GM18909 (cell line): ENCODE measurements around the gene CLEC20A.

Source experiments
- ATAC-seq: cut with Tn5 transposase; IDR thresholded peaks from one replicate; pipeline ENCODE4 v1.9.1; 2021; ENCODE audit warnings: mild to moderate bottlenecking; ENCODE audit not compliant: unreplicated experiment, poor library complexity

CLEC20A gene

DNA sequence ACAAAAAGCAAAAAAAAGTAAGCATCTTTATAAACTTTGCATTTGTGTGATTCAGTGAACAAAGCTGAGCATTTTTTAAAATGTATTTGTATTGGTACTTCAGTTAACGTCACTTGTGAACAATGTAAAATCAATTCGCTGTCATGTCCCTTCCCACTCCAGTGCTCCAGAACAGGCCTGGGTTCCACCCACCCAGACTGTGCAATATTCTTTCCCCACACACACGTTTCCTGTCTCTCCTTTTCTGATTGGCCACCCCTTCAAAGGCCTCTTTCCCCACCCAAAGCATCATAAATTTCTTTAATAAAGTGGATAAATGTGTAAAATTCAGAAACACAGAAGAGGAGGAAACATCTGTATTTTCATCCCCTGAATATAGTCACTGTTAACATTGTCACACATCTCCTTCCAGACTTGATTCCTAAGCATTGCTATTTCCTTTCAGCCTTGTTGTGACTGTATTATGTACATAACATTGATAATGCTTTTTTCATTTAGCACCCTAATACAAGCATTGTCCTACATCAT lies 12.0 kb downstream of the CLEC20A start:
- no peak for ATAC-seq

DNA sequence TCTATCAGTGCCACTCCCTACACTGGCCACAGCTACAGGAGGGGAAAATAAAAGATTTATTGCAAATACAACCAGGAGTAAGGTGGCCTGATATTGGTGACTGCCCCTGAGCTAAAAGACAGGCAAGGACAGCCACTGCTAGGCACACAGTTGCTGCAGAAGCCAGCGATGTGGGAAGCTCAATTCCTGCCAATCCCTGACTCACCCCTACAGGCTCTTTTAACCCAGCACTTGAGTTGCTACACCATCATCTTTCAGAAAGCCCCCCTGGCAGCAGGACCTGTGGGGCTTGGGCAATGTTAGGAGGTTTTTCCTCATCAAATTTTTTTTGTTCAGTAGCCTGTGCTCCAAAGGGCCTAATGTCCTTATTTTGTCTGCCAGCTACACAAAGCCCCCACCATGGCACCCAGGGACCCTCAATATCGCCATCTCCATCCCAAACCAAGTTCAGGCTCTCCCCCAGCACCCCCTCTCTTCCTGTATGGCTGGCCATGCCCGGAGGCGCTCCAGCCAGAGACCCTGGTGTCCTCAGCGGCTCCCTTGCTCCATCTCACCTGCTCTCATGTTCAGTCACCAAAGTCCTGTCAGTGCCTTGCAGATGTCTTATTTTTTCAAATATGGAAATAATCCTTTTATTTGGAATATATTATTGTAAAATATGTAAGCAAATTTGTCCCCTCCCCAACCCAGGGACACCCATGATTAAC lies 13.4 kb downstream of the CLEC20A start:
- no peak for ATAC-seq

DNA sequence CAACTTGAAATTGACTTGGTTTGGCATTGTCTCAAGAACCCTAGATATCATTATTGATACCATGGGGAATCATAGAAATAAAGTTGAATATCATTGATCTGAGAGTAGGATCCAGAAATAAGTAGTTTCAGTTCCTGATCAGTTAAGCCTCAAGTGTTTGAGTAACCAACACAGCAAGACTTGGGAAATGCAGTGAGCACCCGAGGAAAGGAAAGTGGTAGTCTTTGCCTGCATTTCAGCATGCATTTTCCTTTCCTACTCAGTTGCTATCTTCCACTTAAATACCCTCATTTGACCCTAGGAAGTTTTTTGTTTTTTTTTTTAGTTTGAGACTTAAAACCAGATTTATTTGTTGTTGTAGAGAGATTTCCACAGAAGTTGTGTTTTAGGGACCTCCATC lies 18.9 kb downstream of the CLEC20A start:
- no peak for ATAC-seq

DNA sequence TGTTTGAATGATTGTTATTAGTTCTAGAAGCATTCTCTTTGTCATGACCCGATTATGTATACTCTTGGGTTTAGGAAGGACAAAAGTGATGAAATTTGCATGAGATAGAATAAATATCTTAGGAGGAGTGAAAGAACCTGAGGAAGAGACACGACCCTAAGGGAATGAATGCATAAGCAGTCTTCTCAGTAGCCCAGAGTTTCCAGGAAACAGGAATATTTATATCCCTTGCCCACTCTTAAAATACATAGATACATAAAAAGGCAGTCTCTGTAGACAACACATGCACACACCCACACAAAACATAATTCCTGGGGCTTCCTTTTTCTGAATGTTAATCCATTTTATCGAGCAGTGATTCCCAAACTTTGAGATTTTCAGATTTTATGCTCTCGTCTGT lies 19.4 kb downstream of the CLEC20A start:
- no peak for ATAC-seq

DNA sequence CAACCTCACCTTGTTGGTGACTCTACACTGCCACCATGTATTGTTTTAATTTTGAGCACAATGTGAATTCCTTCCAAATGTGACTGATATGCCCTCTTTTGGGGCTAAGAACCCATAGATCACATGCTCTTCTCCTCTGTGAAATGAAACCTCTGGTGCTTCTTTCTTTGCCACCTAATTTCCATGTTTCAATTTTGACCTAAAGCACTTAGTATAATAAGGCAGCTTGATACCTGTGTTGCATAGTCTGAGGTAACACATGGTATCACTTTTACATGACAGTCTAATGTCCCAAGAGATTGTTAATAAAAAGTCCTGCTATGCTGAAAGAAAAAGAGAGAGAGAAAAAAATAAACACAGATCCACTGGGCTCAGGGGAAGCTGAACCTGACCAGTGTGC lies 24.2 kb downstream of the CLEC20A start:
- no peak for ATAC-seq

DNA sequence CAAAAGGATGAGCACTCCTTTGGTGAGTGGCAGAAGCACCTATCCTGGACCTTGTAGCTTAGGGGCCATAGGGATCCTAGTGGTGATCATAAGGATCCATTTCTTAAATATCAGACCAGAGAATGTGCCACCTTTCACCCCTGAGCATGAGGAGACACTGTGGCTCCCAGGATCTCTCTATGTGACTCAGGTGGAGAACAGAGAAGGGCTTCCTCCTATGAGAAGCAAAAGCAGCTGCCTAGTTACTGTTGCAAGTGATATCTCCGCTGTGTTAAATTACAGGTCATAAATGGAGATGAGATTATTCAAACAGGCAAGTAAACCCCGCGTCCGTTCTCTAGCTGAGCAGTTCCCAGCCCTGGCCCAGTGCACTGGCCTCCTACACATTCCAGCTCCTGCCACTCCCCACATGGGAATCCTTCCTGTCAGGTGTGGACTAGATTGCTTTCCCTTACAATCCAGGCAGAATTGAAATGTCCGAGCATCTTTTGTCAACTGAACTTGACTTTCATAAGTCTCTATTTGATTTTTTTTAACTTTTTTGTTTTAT lies 26.3 kb downstream of the CLEC20A start:
- ATAC-seq = no peak

DNA sequence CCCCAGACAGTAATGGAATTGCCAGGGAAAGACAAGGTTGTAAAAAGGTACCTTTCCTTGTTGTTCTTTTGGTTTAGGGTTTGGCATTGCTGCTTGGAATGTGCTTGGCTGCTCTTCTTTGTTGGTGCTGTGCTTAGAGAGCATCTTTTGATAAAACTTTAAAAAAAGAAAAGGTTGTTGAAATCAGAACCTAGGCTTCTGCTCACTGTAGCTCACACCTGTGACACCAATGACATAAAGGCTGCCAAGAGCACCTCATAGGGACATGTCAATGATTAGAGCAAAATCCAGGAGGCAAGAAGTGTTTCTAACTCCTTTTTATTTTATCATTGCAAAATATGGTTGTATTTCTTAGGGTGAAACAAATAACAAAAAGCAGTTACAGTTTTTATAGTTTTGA lies 28.9 kb downstream of the CLEC20A start:
- no peak for ATAC-seq

DNA sequence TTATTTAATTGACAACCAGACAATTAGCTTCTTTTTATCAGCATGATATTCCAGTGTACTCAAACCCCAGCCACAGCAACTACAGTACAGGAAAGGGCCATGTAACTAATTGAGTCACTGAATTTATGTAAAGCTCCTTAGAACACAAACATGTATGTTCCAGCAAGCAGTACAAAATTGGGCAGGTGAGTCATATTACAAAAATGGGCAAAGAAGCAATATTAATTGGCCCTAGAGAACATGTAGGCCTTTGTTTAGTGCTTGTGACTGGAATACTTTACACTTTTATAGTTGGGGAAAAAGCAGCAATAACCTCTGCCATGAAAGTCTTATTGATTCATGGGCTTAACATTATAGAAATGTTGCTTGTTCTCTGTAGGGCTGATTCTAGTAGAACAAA lies 31.8 kb downstream of the CLEC20A start:
- no peak for ATAC-seq

DNA sequence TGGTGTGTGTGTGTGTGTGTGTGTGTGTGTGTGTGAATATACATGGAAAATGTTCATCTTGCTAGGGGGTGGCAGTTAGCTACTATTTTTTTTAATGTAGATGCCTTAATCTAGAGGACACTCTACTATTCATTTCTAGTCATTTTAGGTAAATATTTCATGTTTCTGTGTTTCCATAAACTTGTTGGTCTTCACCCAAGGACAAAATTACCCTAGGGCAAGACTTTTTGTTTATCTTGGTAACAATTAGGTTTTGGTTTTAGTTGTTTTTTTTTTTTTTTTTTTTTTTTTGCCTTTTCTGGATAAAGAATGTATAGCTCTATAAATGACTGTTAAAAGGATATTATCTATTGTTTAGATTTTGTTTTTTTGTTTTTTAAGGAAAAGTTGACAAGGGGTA lies 32.2 kb downstream of the CLEC20A start:
- ATAC-seq = no peak

DNA sequence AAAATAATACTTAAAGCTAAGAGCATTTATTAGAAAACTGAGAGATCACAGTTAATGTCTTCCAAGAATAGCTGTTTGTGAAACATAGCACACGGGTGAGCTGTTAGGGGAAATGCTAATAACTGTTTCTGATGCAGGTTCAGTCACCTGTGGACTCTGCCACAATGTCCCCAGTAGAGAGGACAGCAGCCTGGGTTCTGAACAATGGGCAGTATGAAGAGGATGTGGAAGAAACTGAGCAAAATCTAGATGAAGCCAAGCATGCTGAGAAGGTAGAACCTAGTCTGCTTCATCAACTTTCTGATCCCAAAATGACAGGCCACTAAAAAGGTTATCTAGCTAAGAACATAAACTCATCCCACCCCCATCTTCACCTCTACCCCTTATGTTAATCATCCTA lies 32.6 kb downstream of the CLEC20A start:
- ATAC-seq = no peak

DNA sequence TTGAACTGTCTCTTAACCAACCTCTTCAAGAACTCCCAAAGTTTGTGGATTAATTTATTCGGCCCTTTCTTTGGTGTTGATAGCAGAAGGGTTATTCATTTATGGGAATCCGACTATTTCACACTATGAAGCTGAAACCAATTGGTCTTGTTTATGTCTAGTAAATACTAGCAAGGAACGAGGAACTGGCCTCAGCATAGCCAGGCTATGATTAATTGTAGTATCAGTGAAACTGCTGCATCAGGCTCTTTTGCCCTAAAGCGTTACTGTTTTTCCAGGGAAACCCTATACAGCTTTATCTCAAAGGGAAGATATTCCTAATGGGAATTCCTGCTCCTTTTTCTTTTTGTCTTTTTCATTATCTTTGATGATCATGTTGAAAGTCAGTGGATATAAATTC lies 35.1 kb downstream of the CLEC20A start:
- ATAC-seq = no peak

DNA sequence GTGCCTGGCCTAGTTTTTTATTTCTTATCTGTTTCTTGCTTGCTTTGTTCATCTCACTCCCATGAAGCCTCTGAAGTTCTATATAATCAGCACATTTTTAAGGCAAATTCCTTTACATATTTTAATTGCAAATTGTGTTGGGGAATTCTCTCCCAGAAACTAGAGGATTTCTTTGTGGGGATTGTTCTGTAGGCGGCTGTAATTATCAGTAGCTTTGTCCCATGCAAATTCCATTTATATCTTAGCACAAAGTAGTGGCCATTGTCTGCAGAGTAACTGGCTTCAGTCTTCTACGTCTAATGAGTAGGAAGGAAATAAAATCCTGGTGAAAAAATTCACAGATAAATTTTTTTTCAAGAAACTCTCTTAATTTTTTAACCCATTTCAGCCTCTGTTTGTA lies 35.7 kb downstream of the CLEC20A start:
- ATAC-seq = no peak

DNA sequence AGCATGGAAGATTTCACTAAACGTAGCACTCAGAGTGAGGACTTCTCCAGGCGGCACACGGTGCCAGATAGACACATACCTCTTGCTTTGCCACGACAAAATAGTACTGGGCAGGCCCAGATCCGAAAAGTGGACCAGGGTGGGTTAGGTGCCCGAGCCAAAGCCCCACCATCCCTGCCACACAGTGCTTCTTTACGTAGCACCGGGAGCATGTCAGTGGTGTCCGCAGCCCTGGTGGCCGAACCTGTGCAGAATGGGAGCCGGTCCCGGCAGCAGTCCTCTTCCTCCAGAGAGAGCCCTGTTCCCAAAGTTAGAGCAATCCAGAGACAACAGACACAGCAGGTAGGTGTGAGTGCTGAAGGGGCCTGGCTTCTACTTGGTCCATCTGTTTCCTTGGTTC lies 38.6 kb downstream of the CLEC20A start:
- ATAC-seq = no peak

DNA sequence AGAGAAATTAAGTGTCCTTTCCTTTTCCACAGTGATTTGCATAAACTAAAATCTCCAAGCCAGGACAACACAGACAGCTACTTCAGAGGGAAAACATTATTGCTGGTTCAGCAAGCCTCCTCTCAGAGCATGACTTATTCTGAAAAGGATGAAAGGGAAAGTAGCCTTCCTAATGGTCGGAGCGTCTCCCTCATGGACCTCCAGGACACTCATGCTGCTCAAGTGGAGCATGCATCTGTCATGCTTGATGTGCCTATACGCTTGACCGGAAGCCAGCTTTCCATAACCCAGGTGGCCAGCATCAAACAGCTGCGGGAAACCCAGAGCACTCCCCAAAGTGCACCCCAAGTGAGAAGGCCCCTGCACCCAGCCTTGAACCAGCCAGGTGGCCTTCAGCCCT lies 39.1 kb downstream of the CLEC20A start:
- ATAC-seq = no peak

DNA sequence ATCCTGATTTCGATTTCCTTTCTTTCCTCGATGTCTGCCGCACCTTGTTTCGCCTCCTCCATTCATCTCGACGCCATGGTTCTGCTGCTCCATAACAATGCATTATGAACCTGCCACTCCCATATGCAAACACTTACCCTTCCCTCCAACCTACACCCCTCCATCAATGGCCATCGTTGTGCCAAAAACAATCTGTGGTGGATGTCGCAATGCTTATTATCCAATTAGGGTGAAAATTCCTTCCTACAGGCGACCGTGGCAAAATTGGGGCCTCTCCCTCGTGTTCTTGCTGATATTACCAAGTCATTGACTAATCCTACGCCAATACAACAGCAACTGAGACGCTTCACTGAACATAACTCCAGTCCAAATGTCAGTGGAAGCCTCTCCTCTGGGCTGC lies 40.3 kb downstream of the CLEC20A start:
- no peak for ATAC-seq

DNA sequence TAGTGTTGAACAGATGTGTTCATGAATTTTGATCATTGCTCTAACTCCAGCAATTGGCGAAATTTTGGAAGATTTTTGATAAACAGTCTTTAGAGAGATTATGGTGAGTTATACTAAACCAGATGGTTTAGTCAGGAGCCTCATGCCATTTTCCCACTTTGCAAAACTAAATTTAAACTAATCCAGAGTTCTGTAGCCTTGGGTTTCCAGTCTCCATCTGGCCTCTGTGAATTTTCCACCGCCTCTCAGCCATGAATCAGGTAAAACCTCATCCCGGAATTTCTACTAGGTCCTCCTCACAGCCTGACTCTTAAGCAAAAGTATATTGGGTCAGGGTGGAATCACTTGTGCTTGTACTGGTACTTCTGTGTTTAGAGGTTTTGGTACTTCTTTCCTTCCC lies 44.8 kb downstream of the CLEC20A start:
- ATAC-seq = no peak

DNA sequence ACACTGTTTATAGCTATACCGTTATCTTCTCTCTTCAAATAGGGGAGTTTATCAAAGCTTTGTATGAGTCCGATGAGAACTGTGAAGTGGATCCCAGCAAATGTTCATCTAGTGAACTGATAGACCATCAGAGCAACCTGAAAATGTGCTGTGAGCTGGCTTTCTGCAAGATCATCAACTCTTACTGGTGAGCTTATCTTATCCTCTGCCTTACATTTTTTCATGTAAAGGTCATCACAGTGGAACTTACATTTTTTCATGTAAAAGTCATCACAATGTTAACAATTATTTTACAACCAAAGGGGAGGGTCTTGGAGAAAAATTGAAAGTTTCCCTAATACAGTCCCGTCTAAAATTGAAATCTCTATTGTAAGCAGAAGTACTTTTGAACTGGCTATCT lies 45.2 kb downstream of the CLEC20A start:
- no peak for ATAC-seq

DNA sequence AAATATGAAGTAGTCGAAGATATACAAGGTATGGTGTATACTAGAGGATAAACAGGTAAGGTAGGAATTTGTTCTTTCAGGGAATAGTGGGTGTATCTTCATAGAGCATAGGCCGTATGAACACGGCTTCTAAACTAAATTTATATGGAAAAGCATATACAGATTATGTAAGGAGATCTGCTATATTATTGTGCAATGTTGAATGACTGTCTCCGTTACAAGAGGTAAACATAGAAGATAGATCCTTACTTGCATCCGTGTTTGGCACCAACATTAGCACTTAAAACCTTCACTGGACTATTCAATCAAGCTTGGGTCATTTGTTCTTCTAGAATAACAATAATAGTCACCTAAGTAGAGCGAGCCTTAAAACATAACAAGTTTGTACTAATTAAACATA lies 45.9 kb downstream of the CLEC20A start:
- ATAC-seq = no peak

DNA sequence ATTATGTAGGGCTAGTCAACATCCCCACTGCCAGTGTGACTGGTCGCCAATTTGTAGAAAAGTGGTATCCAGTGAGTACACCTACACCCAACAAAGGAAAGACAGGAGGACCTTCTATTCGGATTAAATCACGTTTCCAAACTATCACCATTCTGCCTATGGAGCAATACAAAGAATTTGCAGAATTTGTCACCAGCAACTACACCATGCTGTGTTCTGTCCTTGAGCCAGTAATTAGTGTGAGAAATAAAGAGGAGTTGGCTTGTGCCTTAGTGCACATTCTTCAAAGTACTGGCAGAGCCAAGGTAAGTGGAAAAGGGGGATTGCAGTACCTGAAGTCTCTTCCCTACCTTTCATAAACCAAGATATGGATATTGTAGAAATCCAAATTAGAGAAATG lies 53.8 kb downstream of the CLEC20A start:
- ATAC-seq = no peak

DNA sequence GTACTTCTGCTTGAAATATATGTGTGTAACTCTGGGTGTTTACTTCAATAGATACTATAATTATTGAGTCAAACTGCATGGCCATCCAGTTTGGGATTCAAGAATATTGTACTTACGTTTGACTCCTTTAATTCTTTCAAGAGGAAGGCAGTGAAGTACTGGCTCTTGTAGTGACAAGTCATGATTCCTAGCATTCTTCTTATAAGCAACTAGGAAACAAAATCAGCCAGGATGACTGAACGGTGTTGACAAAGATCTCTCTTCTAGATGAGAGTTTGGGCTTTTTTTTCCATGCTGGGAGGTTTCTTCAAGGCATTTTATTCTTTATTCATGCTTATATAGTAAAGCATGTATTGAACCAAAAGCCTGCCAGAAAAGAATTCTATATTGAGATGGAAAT lies 58.3 kb downstream of the CLEC20A start:
- no peak for ATAC-seq

DNA sequence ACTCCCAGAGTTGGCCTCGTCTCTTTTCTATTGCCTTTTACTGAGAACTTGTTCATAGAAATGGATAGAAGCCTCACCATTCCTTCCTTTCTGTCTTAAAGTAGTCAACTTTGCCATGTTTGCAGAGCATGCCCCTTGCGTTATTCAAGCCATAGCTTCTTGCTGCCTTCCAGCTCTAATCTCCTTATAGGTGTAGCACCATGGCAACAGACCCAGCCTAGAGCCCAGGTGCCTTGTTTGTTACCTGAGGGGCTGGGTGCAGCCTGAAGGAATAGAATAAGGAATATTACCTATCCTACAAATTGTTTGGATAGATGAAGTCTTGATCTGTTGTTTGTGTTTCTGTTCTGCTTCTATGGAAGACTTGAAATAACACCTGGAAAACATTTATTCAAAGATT lies 59.9 kb downstream of the CLEC20A start:
- no peak for ATAC-seq

DNA sequence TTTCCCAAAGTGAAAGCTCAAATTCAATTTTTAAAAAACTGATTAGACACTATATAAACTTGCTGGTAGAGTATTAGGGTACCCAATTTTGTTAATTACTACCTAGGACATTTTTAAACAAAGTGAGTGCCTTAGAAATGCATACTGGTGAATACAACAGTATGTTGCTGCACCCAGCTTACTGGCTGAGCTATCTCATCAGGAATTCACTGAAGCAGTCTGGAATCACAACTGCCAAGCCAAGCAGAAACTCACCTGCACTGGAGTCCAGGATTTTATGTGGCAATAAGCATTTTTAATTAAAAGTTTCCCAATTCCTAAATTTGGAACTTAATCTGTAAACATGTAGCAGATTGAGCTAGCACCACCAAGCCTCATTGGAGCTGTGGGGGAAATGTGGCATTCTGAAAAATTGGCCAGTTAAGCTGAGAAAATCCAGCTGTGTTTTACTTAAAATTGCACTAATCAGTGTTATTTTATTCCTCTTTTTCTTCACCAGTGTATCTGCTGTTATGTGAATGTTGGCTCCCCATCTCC lies 61.8 kb downstream of the CLEC20A start:
- ATAC-seq = no peak
